Rectal smooth muscle tissue (tissue), 1 donor: ENCODE results near the gene OTUD4.
A peak's percentile ranks its signal among the peaks of the same experiment; 100 is the strongest.
"Not testable (repeated sequence)": the region's sequence is repeated elsewhere in the genome, so short reads cannot be mapped to it uniquely, and the experiment has no call there.

Experiments used
- H3K27ac ChIP-seq: one replicate; pipeline ENCODE4 v1.7.0; 2013; ENCODE audit warnings: low read depth, low read length, inconsistent platforms
- H3K27me3 ChIP-seq: one replicate; pipeline ENCODE4 v1.7.0; 2013; ENCODE audit warnings: low read length; ENCODE audit not compliant: control insufficient read depth, insufficient read depth
- H3K36me3 ChIP-seq: one replicate; pipeline ENCODE4 v1.7.0; 2013; ENCODE audit warnings: low read length; ENCODE audit not compliant: control insufficient read depth, insufficient read depth
- H3K4me1 ChIP-seq: one replicate; pipeline ENCODE4 v1.7.0; 2013; ENCODE audit warnings: low read length; ENCODE audit not compliant: control insufficient read depth, insufficient read depth
- H3K4me3 ChIP-seq: one replicate; pipeline ENCODE4 v1.7.0; 2013; ENCODE audit warnings: low read length
- H3K9ac ChIP-seq: one replicate; pipeline ENCODE4 v1.7.0; 2013; ENCODE audit warnings: low read length

Gene OTUD4

DNA sequence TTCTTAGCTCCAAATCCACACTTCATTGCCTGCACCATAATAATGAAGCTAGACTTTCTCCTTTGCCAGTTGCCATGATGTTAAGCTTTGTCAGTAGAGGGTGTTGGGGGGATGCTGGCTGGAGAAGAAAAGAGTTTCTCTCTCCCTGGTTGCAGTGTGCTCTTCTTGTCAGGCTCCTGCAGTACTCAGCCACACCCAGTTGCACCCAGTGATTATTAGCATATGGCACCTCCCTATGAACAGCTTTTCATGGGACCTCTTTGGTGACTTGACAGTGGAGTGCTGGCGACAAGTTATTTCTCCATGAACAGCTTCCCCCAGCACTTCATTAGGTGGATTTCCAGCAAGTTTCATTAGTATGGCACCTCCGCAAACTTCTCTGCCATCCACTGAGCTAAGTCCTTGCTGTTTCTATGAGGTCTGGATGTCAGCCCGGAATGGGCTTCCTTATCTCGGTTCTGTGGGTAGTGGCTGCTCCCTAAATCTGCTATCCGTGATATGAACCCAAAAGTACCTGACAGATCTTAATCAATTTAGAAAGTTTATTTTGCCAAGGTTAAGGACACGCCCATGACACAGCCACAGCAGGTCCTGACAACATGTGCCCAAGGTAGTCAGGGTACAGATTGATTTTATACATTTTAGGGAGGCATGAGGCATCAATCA is 18.8 kb upstream of the OTUD4 start:
- H3K4me1 ChIP-seq: no peaks in the 10 kb centered on the region
- H3K27me3 ChIP-seq: no peaks in the 10 kb centered on the region
- H3K4me3 ChIP-seq: no peak overlapping the region
- no peak overlapping the region for H3K9ac ChIP-seq
- H3K27ac ChIP-seq: no peak overlapping the region
- no peaks in the 10 kb centered on the region for H3K36me3 ChIP-seq

DNA sequence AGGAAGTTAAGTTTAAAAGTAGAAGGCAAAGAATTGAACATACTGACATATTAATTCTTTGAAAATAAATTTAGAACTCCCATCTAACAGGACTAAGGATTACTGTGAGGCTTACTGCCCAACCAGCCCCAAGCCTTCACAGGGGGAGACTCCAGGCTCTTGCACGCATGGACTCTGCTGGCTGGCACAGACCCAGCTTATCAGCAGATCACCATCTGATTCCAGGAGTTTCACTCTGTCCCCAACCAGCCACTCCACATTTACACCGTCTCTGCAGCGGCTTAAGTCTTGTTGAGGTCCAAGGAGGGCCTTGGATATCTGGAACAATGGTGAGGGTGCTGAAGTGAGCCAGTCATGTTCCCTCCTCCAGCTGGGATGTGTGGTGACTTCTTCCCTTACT is 16.4 kb upstream of the OTUD4 start:
- Histone ChIP-seq H3K27ac (no peak overlapping the region), H3K9ac (no peak overlapping the region), H3K27me3 (no peaks in the 10 kb centered on the region), H3K4me1 (no peaks in the 10 kb centered on the region), H3K36me3 (no peaks in the 10 kb centered on the region), H3K4me3 (no peak overlapping the region)

DNA sequence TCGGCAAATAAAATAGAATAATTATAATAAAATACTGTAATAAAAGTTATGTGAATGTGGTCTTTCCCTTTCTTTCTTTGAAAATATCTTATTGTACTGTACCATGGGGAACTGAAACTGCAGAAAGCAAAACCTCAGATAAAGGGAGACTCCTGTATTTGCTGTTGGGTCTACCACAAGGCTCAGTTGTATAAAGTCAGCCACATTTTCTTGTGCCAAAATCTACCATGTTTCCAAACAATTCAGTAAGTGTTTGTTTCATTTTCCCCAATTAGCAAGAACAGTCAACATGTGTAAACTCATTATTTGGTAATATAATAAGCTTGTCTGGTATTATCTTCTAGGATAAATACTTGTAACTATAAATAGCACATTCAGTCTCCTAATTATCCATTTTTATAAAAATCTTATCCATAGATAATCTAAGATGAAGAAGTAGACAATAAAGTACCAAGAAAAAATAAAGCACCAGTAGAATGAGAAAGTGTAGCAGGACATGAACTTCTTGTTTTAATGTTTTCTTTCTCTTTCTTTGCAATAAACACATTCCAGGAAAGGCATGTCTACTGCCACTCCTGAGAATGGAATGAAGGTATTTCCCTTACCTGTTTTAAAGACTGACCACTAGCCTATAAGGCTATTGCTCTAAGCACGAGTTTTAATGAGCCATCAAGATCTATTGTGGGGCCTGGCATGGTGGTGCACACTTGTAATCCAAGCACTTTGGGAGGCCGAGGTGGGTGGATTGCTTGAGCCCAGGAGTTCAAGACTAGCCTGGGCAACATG is 15.0 kb upstream of the OTUD4 start:
- no peaks in the 10 kb centered on the region for H3K36me3 ChIP-seq
- H3K27ac ChIP-seq: no peak overlapping the region
- no peaks in the 10 kb centered on the region for H3K4me1 ChIP-seq
- no peaks in the 10 kb centered on the region for H3K27me3 ChIP-seq
- no peak overlapping the region for H3K9ac ChIP-seq
- no peak overlapping the region for H3K4me3 ChIP-seq

DNA sequence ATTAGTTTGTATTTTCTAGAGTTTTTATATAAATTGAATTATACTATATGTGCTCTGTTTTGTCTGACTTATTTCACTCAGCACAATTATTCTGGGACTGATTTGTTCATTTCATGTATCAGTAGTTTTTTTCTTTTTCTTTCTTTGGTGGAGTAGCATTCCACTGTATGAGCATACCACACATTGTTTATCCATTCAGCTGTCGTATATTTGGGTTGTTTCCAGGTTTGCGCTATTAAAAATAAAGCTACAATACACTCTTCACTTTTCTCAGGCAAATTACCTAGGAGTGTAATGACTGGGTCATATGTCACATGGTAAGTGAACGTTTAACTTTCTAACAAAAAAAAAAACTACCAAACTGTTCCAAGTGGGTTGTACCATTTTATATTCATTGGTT is 9.6 kb upstream of the OTUD4 start:
- H3K27me3 ChIP-seq: no peaks in the 10 kb centered on the region
- H3K36me3 ChIP-seq: no peaks in the 10 kb centered on the region
- no peak overlapping the region for H3K4me3 ChIP-seq

DNA sequence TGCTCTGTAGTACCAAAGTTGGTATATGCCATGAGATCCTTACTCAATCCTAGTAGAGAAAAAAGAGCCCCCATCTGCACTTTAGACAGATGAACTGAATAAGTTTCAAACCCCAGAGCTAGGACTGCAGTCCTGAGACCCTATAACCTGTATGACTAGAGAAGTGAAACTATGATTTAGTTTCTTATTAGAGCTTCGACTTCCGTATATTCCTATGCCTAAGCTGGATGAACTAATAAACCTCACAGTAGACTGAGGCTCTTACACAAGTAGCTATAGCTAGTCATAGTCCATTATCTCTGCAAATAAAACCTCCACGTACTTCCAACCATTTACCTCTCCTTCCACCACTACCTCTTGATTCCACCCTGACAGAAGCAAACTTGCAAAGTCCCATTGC is 6.3 kb upstream of the OTUD4 start:
- Histone ChIP-seq H3K27me3 (no peaks in the 10 kb centered on the region), H3K4me1 (no peaks in the 10 kb centered on the region), H3K9ac (no peak overlapping the region), H3K36me3 (no peaks in the 10 kb centered on the region), H3K4me3 (no peak overlapping the region), H3K27ac (no peak overlapping the region)

More for the DNA sequence above, 9.6 kb upstream of the OTUD4 start:
- Histone ChIP-seq H3K9ac (no peak overlapping the region), H3K4me1 (no peaks in the 10 kb centered on the region), H3K27ac (no peak overlapping the region)

DNA sequence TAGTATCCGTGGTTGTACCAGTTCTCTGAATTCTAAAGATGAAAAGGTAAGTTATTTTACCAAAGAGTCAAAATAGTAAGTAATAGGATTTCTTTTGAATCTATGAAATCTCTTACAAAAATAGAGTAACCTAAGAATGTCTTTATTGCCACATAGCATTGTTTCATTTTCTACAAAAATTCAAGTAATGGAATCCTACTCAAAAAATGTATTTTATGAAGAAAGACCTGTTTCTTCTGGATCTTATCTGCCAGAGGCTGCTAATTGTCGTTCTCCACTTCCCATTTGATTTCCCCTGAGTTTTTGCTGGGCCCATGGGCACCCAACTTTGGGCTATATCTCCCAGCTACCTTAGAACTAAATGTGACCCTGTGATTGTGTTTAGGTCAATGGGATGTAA is 3.2 kb upstream of the OTUD4 start:
- no peak overlapping the region for H3K27ac ChIP-seq
- no peak overlapping the region for H3K9ac ChIP-seq
- no peaks in the 10 kb centered on the region for H3K4me1 ChIP-seq
- H3K4me3 ChIP-seq: no peak overlapping the region
- H3K27me3 ChIP-seq: no peaks in the 10 kb centered on the region
- no peaks in the 10 kb centered on the region for H3K36me3 ChIP-seq

DNA sequence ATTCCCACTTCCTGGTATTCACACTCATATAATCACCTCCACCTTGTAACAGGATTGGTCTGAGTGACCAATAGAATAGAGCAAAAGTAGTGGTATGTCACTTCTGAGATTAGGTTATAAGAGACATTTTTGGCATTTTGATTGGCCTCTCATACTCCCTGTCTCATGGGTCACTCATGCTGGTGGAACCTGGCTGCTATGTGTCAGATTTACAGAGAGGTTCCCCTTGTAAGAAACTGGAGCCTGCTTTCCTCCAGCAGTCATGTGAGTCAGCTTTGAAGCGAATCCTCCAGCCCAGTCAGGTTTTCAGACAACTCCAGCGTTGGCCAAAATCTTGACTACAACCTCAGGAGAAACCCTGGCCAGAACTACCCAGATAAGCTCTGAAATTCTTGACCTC is 2.6 kb upstream of the OTUD4 start:
- Histone ChIP-seq H3K9ac (no peak overlapping the region), H3K4me1 (peaks cover 4% of the 10 kb centered on the region), H3K4me3 (no peak overlapping the region), H3K27ac (no peak overlapping the region), H3K27me3 (no peaks in the 10 kb centered on the region), H3K36me3 (no peaks in the 10 kb centered on the region)

DNA sequence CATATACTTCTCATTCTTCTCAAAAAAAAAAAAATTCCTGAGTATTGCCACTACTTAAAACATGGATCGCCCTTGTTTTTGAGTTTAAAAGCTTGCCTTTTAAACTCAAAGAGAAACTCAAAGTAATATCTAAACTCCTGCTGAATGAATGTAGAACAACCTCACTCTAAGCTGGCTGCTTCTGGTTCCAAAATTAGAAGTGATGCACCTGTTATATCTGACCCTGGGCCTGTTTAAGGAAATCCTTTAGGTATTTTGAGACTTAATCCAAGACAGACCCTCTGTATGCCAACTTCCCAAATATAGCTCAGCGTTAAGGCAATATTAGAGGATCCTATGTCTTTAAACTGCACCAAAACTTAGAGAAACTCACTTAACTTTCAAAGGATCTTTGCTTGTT is 1.8 kb upstream of the OTUD4 start:
- H3K9ac ChIP-seq: no peak overlapping the region
- no peak overlapping the region for H3K4me3 ChIP-seq
- H3K27me3 ChIP-seq: no peaks in the 10 kb centered on the region
- H3K27ac ChIP-seq: no peak overlapping the region
- peaks cover 12% of the 10 kb centered on the region for H3K4me1 ChIP-seq
- H3K36me3 ChIP-seq: no peaks in the 10 kb centered on the region

DNA sequence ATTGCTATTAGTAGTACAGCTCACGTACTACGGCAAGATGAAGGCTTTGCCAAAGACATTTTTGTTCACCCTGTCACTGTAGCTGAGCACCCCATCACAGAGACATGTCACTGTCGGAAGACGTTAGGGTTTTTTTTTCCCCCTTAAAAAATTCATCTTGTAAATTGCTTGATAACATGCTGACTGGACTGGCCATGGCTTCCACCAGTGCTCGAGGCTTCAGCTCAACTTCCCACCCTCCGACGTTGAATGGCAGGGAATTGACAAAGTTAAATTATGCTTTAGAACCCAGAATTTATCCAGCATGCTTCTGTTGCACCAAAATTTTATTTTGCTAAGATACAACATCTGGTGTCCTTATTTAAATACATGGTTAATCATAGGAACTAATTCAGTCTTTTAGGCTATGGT is 707 bp upstream of the OTUD4 start:
- Histone ChIP-seq H3K4me1 (peaks cover 17% of the 10 kb centered on the region), H3K4me3 (peak overlapping the region; percentile 64), H3K9ac (peak overlapping the region; percentile 6), H3K27me3 (no peaks in the 10 kb centered on the region), H3K36me3 (no peaks in the 10 kb centered on the region), H3K27ac (peak overlapping the region; percentile 95)

DNA sequence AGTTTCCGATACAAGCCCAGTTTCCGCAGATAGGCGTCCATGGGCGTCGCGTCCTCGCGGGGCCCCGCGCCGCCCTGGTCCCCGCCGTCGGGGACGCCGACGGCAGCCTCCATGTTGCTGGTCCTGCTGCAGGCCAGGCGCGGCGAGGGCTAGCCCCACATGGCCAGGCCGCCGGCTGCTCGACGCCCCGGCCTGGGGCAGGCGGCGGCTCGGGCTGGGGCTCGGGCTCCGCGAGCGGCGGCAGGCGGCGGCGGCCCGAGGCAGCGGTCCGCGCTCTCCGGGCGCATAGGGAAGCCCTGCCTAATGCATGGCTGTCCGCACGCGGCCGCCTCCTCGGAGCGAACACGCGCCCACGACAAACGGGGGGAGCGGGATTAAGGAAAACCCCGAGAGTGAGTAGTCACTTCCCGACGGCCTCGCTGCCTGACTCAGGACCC is 510 bp downstream of the OTUD4 start:
- Histone ChIP-seq H3K4me3 (peak overlapping the region; percentile 90), H3K9ac (peak overlapping the region; percentile 51), H3K4me1 (peaks cover 17% of the 10 kb centered on the region), H3K27ac (peak overlapping the region; percentile 89)
- not testable (repeated sequence) for H3K27me3 ChIP-seq, H3K36me3 ChIP-seq

DNA sequence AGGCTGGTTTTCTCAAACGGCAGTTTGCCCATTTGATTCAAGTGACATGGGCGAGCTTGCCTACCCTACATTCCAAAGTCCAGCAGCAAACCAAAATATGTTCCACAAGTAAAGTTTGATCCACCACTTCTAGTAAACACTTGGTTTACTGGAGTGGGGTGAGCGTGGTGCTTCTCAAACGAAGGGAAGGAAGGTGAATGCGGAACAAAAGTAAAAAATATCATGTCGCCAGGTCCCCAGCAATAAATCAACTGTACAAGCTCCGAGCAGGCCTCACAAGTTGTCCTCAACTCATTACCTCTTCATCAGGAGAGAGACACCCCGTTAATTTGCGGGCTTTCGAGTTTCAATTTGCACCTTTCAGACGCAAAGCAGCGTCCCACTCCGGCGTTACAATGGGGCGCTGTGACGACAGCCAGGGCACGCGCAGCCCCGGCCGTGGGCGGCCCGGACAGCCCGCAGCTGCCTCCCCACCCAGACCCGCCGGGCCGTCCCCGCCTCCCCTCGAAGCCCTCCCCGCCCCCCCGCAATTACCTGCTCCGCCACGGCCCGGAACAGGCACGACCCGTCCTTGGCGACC is 1.0 kb downstream of the OTUD4 start:
- Histone ChIP-seq H3K4me1 (peaks cover 17% of the 10 kb centered on the region), H3K4me3 (peak overlapping the region; percentile 90)

DNA sequence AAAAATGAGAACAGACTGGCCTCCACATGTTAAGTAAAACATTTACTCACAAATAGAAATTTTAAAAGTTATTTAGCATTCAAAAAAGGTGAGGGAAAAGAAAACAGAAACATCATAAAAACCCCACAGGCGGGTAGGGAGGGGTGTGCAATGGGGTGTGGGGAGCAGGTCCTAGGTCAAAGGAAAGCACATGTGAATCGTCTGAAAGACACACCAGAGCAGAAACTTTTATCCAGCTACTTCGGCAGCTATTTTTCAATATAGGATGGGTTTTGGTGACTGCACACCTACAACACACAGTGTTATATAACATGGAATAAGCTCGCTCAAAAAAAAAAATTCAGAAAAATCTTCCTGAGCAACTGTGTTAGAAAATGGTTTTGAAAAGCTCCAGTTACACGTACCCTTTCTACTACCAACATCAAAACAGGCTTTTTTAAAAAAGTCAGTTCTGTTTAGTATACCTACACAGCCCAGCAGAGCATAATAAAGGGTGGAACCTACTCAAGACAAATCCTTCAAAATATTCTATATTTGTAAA is 1.6 kb downstream of the OTUD4 start:
- Histone ChIP-seq H3K9ac (peak overlapping the region; percentile 45), H3K27ac (peak overlapping the region; percentile 89), H3K27me3 (no peaks in the 10 kb centered on the region), H3K4me3 (peak overlapping the region; percentile 90), H3K36me3 (no peaks in the 10 kb centered on the region), H3K4me1 (peaks cover 17% of the 10 kb centered on the region)

More for the DNA sequence above, 1.0 kb downstream of the OTUD4 start:
- no peaks in the 10 kb centered on the region for H3K27me3 ChIP-seq
- peak overlapping the region; percentile 45 for H3K9ac ChIP-seq
- peak overlapping the region; percentile 89 for H3K27ac ChIP-seq
- no peaks in the 10 kb centered on the region for H3K36me3 ChIP-seq
